HEK293 (cell line): Measurements from ENCODE around the gene FAM98C.

Experiments used
- CTCF ChIA-PET: fragments of 350-600 bp; formaldehyde crosslinking; extraction: SDS; loops from one replicate; lab custom pipeline; 2021; ENCODE audit warnings: antibody characterized with exemption; lab: Yijun Ruan, JAX
- POLR2A ChIA-PET: fragments of 300-600 bp; formaldehyde crosslinking; extraction: SDS; loops from one replicate; lab custom pipeline; 2020; ENCODE audit warnings: antibody characterized with exemption, inconsistent platforms; lab: Yijun Ruan, JAX
- H3K27ac ChIP-seq: fragments of 200-500 bp; sonication (Bioruptor generic); 2 replicates; pipeline ENCODE4 v1.5.1; 2014; ENCODE audit warnings: low read depth, low read length, control low read depth, inconsistent platforms; ENCODE audit errors: extremely low read depth
- H3K36me3 ChIP-seq, 2 experiments: fragments of 200-500 bp in 1 of 2; sonication (Bioruptor generic) in 1 of 2; 1 replicate in 1 of 2; 2 replicates in 1 of 2; pipeline ENCODE4 v1.5.1; 2014 to 2017; ENCODE audit warnings: inconsistent platforms in 2 of 2, low read length in 2 of 2; ENCODE audit not compliant: control insufficient read depth in 2 of 2, insufficient read depth in 1 of 2
- H3K4me1 ChIP-seq: fragments of 200-500 bp; sonication (Bioruptor generic); 2 replicates; pipeline ENCODE4 v1.5.1; 2014; ENCODE audit warnings: mild to moderate bottlenecking, low read length, inconsistent platforms; ENCODE audit not compliant: control insufficient read depth, insufficient read depth
- H3K4me3 ChIP-seq: 2 replicates; pipeline ENCODE4 v1.5.1; 2011; ENCODE audit warnings: low read depth, mild to moderate bottlenecking, control low read depth, low read length, moderate library complexity
- H3K9me3 ChIP-seq: fragments of 200-500 bp; sonication (Bioruptor generic); 2 replicates; pipeline ENCODE4 v1.5.1; 2014; ENCODE audit warnings: low read depth, low read length, inconsistent platforms; ENCODE audit not compliant: control insufficient read depth, insufficient read depth
- ELK4 ChIP-seq: IDR thresholded peaks from 2 replicates; pipeline ENCODE4 v1.6.1; 2011; ENCODE audit warnings: mild to moderate bottlenecking, low read depth, low read length, borderline replicate concordance
- GLI4 ChIP-seq: fragments of 450-650 bp; formaldehyde crosslinking; IDR thresholded peaks from 2 replicates; pipeline ENCODE4 v1.5.1; 2016; ENCODE audit warnings: missing biosample characterization, missing genetic modification characterization
- IKZF3 ChIP-seq: fragments of 450-650 bp; IDR thresholded peaks from 2 replicates; pipeline ENCODE4 v1.5.0; 2018; ENCODE audit warnings: missing biosample characterization, mild to moderate bottlenecking, missing genetic modification characterization, moderate library complexity
- KLF7 ChIP-seq: fragments of 450-650 bp; formaldehyde crosslinking; IDR thresholded peaks from 2 replicates; pipeline ENCODE4 v1.5.1; 2016; ENCODE audit warnings: missing biosample characterization, missing genetic modification characterization, borderline replicate concordance
- MYNN ChIP-seq: fragments of 450-650 bp; formaldehyde crosslinking; IDR thresholded peaks from 2 replicates; pipeline ENCODE4 v1.5.1; 2016; ENCODE audit warnings: missing biosample characterization, missing genetic modification characterization, borderline replicate concordance
- ZBTB10 ChIP-seq: fragments of 450-650 bp; formaldehyde crosslinking; IDR thresholded peaks from 2 replicates; pipeline ENCODE4 v1.5.1; 2016; ENCODE audit warnings: missing biosample characterization, missing genetic modification characterization
- ZBTB6 ChIP-seq: fragments of 450-650 bp; formaldehyde crosslinking; IDR thresholded peaks from 2 replicates; pipeline ENCODE4 v1.5.1; 2017; ENCODE audit warnings: missing biosample characterization, missing genetic modification characterization
- ZFHX2 ChIP-seq: fragments of 450-650 bp; formaldehyde crosslinking; conservative IDR thresholded peaks from 2 replicates; pipeline ENCODE4 v1.5.1; 2016; ENCODE audit warnings: missing biosample characterization, missing genetic modification characterization
- ZNF121 ChIP-seq: fragments of 450-650 bp; formaldehyde crosslinking; IDR thresholded peaks from 2 replicates; pipeline ENCODE4 v1.5.1; 2016; ENCODE audit warnings: missing biosample characterization, missing genetic modification characterization
- ZNF155 ChIP-seq: fragments of 450-650 bp; formaldehyde crosslinking; IDR thresholded peaks from 2 replicates; pipeline ENCODE4 v1.5.1; 2016; ENCODE audit warnings: missing biosample characterization, missing genetic modification characterization
- ZNF174 ChIP-seq: fragments of 450-650 bp; formaldehyde crosslinking; IDR thresholded peaks from 2 replicates; pipeline ENCODE4 v1.5.0; 2017; ENCODE audit warnings: missing biosample characterization, mild to moderate bottlenecking, missing genetic modification characterization
- ZNF266 ChIP-seq: fragments of 450-650 bp; formaldehyde crosslinking; IDR thresholded peaks from 2 replicates; pipeline ENCODE4 v1.5.1; 2016; ENCODE audit warnings: missing biosample characterization, missing genetic modification characterization, low read depth
- ZNF324 ChIP-seq: fragments of 450-650 bp; formaldehyde crosslinking; IDR thresholded peaks from 2 replicates; pipeline ENCODE4 v1.5.1; 2016; ENCODE audit warnings: missing biosample characterization, missing genetic modification characterization
- ZNF426 ChIP-seq: fragments of 450-650 bp; formaldehyde crosslinking; IDR thresholded peaks from 2 replicates; pipeline ENCODE4 v1.5.1; 2017; ENCODE audit warnings: missing biosample characterization, missing genetic modification characterization, mild to moderate bottlenecking, inconsistent platforms, moderate library complexity
- ZNF488 ChIP-seq: fragments of 450-650 bp; formaldehyde crosslinking; IDR thresholded peaks from 2 replicates; pipeline ENCODE4 v1.5.1; 2016; ENCODE audit warnings: missing biosample characterization, missing genetic modification characterization
- ZNF501 ChIP-seq: fragments of 450-650 bp; formaldehyde crosslinking; IDR thresholded peaks from 2 replicates; pipeline ENCODE4 v1.5.1; 2016; ENCODE audit warnings: missing biosample characterization, missing genetic modification characterization
- ZNF549 ChIP-seq: fragments of 450-650 bp; IDR thresholded peaks from 2 replicates; pipeline ENCODE4 v1.5.1; 2018; ENCODE audit warnings: missing biosample characterization, missing genetic modification characterization, mild to moderate bottlenecking, inconsistent platforms, moderate library complexity
- ZNF600 ChIP-seq: fragments of 450-650 bp; formaldehyde crosslinking; IDR thresholded peaks from 2 replicates; pipeline ENCODE4 v1.5.1; 2016; ENCODE audit warnings: missing biosample characterization, missing genetic modification characterization
- ZNF664 ChIP-seq: fragments of 450-650 bp; formaldehyde crosslinking; IDR thresholded peaks from 2 replicates; pipeline ENCODE4 v1.5.1; 2016; ENCODE audit warnings: missing biosample characterization, missing genetic modification characterization
- ZNF707 ChIP-seq: fragments of 450-650 bp; formaldehyde crosslinking; IDR thresholded peaks from 2 replicates; pipeline ENCODE4 v1.5.1; 2016; ENCODE audit warnings: missing biosample characterization, missing genetic modification characterization
- ZSCAN18 ChIP-seq: fragments of 450-650 bp; formaldehyde crosslinking; IDR thresholded peaks from 2 replicates; pipeline ENCODE4 v1.5.1; 2016; ENCODE audit warnings: missing biosample characterization, missing genetic modification characterization
- ZSCAN23 ChIP-seq: fragments of 450-650 bp; formaldehyde crosslinking; IDR thresholded peaks from 2 replicates; pipeline ENCODE4 v1.5.1; 2016; ENCODE audit warnings: missing biosample characterization, missing genetic modification characterization

Gene FAM98C

GRCh38 chr19:38429811-38430156, 26.9 kb downstream of the FAM98C start:
- H3K36me3 ChIP-seq: no peaks in the 10 kb centered on the region; a peak in 1 of 3 replicates
- TF ChIP-seq ZNF121 (tag by site-specific recombination): peak; percentile 96
- TF ChIP-seq MYNN (tag by site-specific recombination): no peak
- no peak for TF ChIP-seq ZNF488 (tag by site-specific recombination)
- CTCF ChIA-PET: interaction anchor here (0.7 kb wide), 1 partner anchor 49 kb away, joined by 3 read pairs; no protein-coding TSS in a partner anchor

GRCh38 chr19:38430931-38431330, 28.0 kb downstream of the FAM98C start:
- no peaks in the 10 kb centered on the region; a peak in 1 of 3 replicates for H3K36me3 ChIP-seq
- no peaks in the 10 kb centered on the region for H3K9me3 ChIP-seq
- POLR2A ChIA-PET: no interaction called here
- TF ChIP-seq ZNF664 (tag by site-specific recombination) (no peak), ZNF174 (tag by site-specific recombination) (no peak), ZNF121 (tag by site-specific recombination) (peak; percentile 95)
- CTCF ChIA-PET: interaction anchor here (0.6 to 0.7 kb wide), 3 partner anchors 50 to 1172 kb away, joined by 3 read pairs; no protein-coding TSS in a partner anchor
- H3K4me1 ChIP-seq: peaks cover 12% of the 10 kb centered on the region
- no peak overlapping the region for H3K4me3 ChIP-seq
- no peak overlapping the region for H3K27ac ChIP-seq

More at GRCh38 chr19:38429811-38430156, 26.9 kb downstream of the FAM98C start:
- Histone ChIP-seq H3K4me1 (peaks cover 8% of the 10 kb centered on the region), H3K4me3 (no peak overlapping the region), H3K9me3 (no peaks in the 10 kb centered on the region), H3K27ac (no peak overlapping the region)
- POLR2A ChIA-PET: no interaction called here

- ChIA-PET POLR2A (no interaction called here), CTCF (interaction anchor here (1.3 kb wide), 1 partner anchor 31 kb away, joined by 5 read pairs; the partner anchor contains the start of gene FAM98C)
- Histone ChIP-seq H3K9me3 (no peaks in the 10 kb centered on the region), H3K4me3 (no peak within 1 kb of the TSS), H3K36me3 (no peaks in the 10 kb centered on the region; a peak in 1 of 3 replicates), H3K4me1 (peaks cover 12% of the 10 kb centered on the region), H3K27ac (no peak within 1 kb of the TSS)
- TF ChIP-seq ZNF324 (tag by site-specific recombination) (no peak), ZNF155 (tag by site-specific recombination) (no peak), ZNF600 (tag by site-specific recombination) (no peak), ZNF707 (tag by site-specific recombination) (no peak), ELK4 (no peak), IKZF3 (tag by site-specific recombination) (no peak), ZBTB10 (tag by site-specific recombination) (no peak), ZNF501 (tag by site-specific recombination) (no peak), ZNF426 (tag by site-specific recombination) (no peak), ZSCAN18 (tag by site-specific recombination) (no peak), ZSCAN23 (tag by site-specific recombination) (no peak), ZNF549 (tag by site-specific recombination) (no peak), ZNF266 (tag by site-specific recombination) (no peak), ZBTB6 (no peak), GLI4 (tag by site-specific recombination) (no peak), KLF7 (tag by site-specific recombination) (no peak), ZFHX2 (tag by site-specific recombination) (no peak)
Measured at GRCh38 chr19:38433268-38433733, 30.4 kb downstream of the FAM98C start, which contains the start of gene RYR1. TSS of gene RYR1 (plus strand) at chr19:38433691. CDS start at chr19:38433830, 139 bp downstream.
